Bronchial epithelial cell (primary cell): ENCODE measurements around the gene COL20A1. TPM values are rescaled to one million over a fixed set of nuclear protein-coding genes. Genes with fewer than 3 reads are reported as not detected.
A peak's percentile ranks its signal among the peaks of the same experiment; 100 is the strongest.
"Not testable (repeated sequence)": the region's sequence is repeated elsewhere in the genome, so short reads cannot be mapped to it uniquely, and the experiment has no call there.

Experiments
- DNase-seq: peaks from one replicate; pipeline ENCODE4 v3.0.0-alpha.2; 2010; ENCODE audit warnings: low read depth
- FAIRE-seq: peaks from 2 replicates; lab custom pipeline; 2011; peaks lifted over from hg19 to GRCh38; lab: Jason Lieb, UNC
- H3K27me3 ChIP-seq: 2 replicates; pipeline ENCODE4 v1.5.1; 2011; ENCODE audit warnings: low read length; ENCODE audit not compliant: control insufficient read depth, insufficient read depth
- H3K36me3 ChIP-seq: 2 replicates; pipeline ENCODE4 v1.5.1; 2011; ENCODE audit warnings: low read length; ENCODE audit not compliant: control insufficient read depth, insufficient read depth
- H3K4me3 ChIP-seq: 2 replicates; pipeline ENCODE4 v1.5.1; 2011; ENCODE audit warnings: mild to moderate bottlenecking, low read depth, low read length, control low read depth
- CTCF ChIP-seq: IDR thresholded peaks from 2 replicates; pipeline ENCODE4 v1.5.1; 2011; ENCODE audit warnings: mild to moderate bottlenecking, moderate library complexity, low read length, control low read depth, inconsistent platforms; ENCODE audit not compliant: insufficient read depth, severe bottlenecking
- total RNA-seq: library from RNA; depleted of rRNA; stranded (reverse); fragments of >200 nt; gene quantifications from 2 replicates; pipeline ENCODE4 v1.2.1, GENCODE V29; 2014

Gene COL20A1
- total RNA-seq, 1 donor from 2014 or later: not detected

GRCh38 chr20:63334356-63334755 lies 41.4 kb downstream of the COL20A1 start:
- no peak for DNase-seq
- FAIRE-seq: no peak
- Histone ChIP-seq H3K36me3 (no peaks in the 10 kb centered on the region), H3K4me3 (no peak overlapping the region), H3K27me3 (no peaks in the 10 kb centered on the region)
- TF ChIP-seq CTCF: no peak

- not testable (repeated sequence) for DNase-seq, H3K27me3 ChIP-seq, H3K36me3 ChIP-seq, H3K4me3 ChIP-seq
- peak; percentile 75 for FAIRE-seq
Observed at GRCh38 chr20:63335060-63335459, 42.1 kb downstream of the COL20A1 start.

- Histone ChIP-seq H3K4me3 (no peak overlapping the region), H3K27me3 (no peaks in the 10 kb centered on the region), H3K36me3 (no peaks in the 10 kb centered on the region)
- no peak for TF ChIP-seq CTCF
- no peak for FAIRE-seq
- no peak for DNase-seq
Observed at GRCh38 chr20:63335711-63336110, 42.7 kb downstream of the COL20A1 start.

GRCh38 chr20:63336232-63336752 lies 43.3 kb downstream of the COL20A1 start:
- no peak for TF ChIP-seq CTCF
- DNase-seq: no peak
- Histone ChIP-seq H3K4me3 (no peak overlapping the region), H3K36me3 (no peaks in the 10 kb centered on the region), H3K27me3 (no peaks in the 10 kb centered on the region)
- peak; percentile 50 for FAIRE-seq

GRCh38 chr20:63337786-63338420 lies 44.9 kb downstream of the COL20A1 start:
- no peak for TF ChIP-seq CTCF
- DNase-seq (no peak), FAIRE-seq (no peak)
- no peaks in the 10 kb centered on the region for H3K36me3 ChIP-seq
- no peaks in the 10 kb centered on the region for H3K27me3 ChIP-seq
- no peak overlapping the region for H3K4me3 ChIP-seq

GRCh38 chr20:63339154-63340094 lies 46.4 kb downstream of the COL20A1 start:
- not testable (repeated sequence) for FAIRE-seq, H3K27me3 ChIP-seq, H3K4me3 ChIP-seq, H3K36me3 ChIP-seq
- peak; percentile 8 for DNase-seq

GRCh38 chr20:63340158-63340688 lies 47.2 kb downstream of the COL20A1 start:
- not testable (repeated sequence) for H3K27me3 ChIP-seq

More at GRCh38 chr20:63340158-63340688, 47.2 kb downstream of the COL20A1 start:
- FAIRE-seq, DNase-seq, H3K4me3 ChIP-seq, H3K36me3 ChIP-seq: not testable (repeated sequence)
